ENCODE data around the gene BRIX1. TPM values are rescaled to one million over a fixed set of nuclear protein-coding genes. Genes with fewer than 3 reads are reported as not detected.
A peak's percentile ranks its signal among the peaks of the same experiment; 100 is the strongest.

Gene BRIX1
- total and polyA plus RNA-seq, 2 donors from 2014 or later: 22.9 to 23.1 TPM

- no peak overlapping the region for H3K9ac ChIP-seq (ENCODE audit: low read length in 3 of 3)
- TF ChIP-seq CTCF (IDR thresholded peaks at IDR 0.05; ENCODE audit: borderline replicate concordance, extremely low read depth, insufficient read depth): no peak
- no peaks in the 10 kb centered on the region for H3K27me3 ChIP-seq (ENCODE audit: control insufficient read depth, insufficient read depth, low read length)
- no peaks in the 10 kb centered on the region for H3K9me3 ChIP-seq (ENCODE audit: control insufficient read depth in 2 of 3, insufficient read depth in 1 of 3, low read length in 3 of 3)
- intact Hi-C loops (cut with DNase I): loop anchor here (5.0 kb wide), 1 partner anchor 375 kb away; no protein-coding TSS in a partner anchor
- no peak for FAIRE-seq
- H3K36me3 ChIP-seq (ENCODE audit: control insufficient read depth in 2 of 3, insufficient read depth in 3 of 3, low read length in 3 of 3): no peaks in the 10 kb centered on the region
- H3K27ac ChIP-seq (ENCODE audit: low read depth in 2 of 2, low read length in 2 of 2): no peak overlapping the region
- H3K4me3 ChIP-seq (ENCODE audit: low read length in 3 of 3): no peak overlapping the region
- H3K4me1 ChIP-seq (ENCODE audit: control insufficient read depth in 2 of 3, insufficient read depth in 2 of 3, low read depth in 1 of 3, low read length in 3 of 3): no peaks in the 10 kb centered on the region
- DNase-seq: no peak
Measured at GRCh38 chr5:34897646-34898045, 17.9 kb upstream of the BRIX1 start.

- Histone ChIP-seq H3K27ac (ENCODE audit: low read depth in 2 of 2, low read length in 2 of 2) (no peak overlapping the region), H3K4me3 (ENCODE audit: low read length in 3 of 3) (peak overlapping the region in 1 of 3 donors; percentile 3), H3K36me3 (ENCODE audit: control insufficient read depth in 2 of 3, insufficient read depth in 3 of 3, low read length in 3 of 3) (no peaks in the 10 kb centered on the region), H3K4me1 (ENCODE audit: control insufficient read depth in 2 of 3, insufficient read depth in 2 of 3, low read depth in 1 of 3, low read length in 3 of 3) (no peaks in the 10 kb centered on the region), H3K9ac (ENCODE audit: low read length in 3 of 3) (no peak overlapping the region), H3K27me3 (ENCODE audit: control insufficient read depth, insufficient read depth, low read length) (no peaks in the 10 kb centered on the region), H3K9me3 (ENCODE audit: control insufficient read depth in 2 of 3, insufficient read depth in 1 of 3, low read length in 3 of 3) (no peaks in the 10 kb centered on the region)
- TF ChIP-seq CTCF (IDR thresholded peaks at IDR 0.05; ENCODE audit: borderline replicate concordance, extremely low read depth, insufficient read depth): peak; percentile 83
- intact Hi-C loops (cut with DNase I): loop anchor here (5.0 kb wide), 1 partner anchor 376 kb away; no protein-coding TSS in a partner anchor
- FAIRE-seq: no peak
- DNase-seq: peak in 4 of 5 donors; percentile 75 to 90 (median 82)
Measured at GRCh38 chr5:34898258-34898895, 17.1 kb upstream of the BRIX1 start.

- intact Hi-C loops (cut with DNase I): loop anchor here (5.0 kb wide), 1 partner anchor 377 kb away; no protein-coding TSS in a partner anchor
- no peak overlapping the region for H3K4me3 ChIP-seq (ENCODE audit: low read length in 3 of 3)
- no peak for DNase-seq
- H3K36me3 ChIP-seq (ENCODE audit: control insufficient read depth in 2 of 3, insufficient read depth in 3 of 3, low read length in 3 of 3): no peaks in the 10 kb centered on the region
- no peak for FAIRE-seq
- H3K4me1 ChIP-seq (ENCODE audit: control insufficient read depth in 2 of 3, insufficient read depth in 2 of 3, low read depth in 1 of 3, low read length in 3 of 3): no peaks in the 10 kb centered on the region
- H3K9ac ChIP-seq (ENCODE audit: low read length in 3 of 3): no peak overlapping the region
- no peak overlapping the region for H3K27ac ChIP-seq (ENCODE audit: low read depth in 2 of 2, low read length in 2 of 2)
- H3K27me3 ChIP-seq (ENCODE audit: control insufficient read depth, insufficient read depth, low read length): no peaks in the 10 kb centered on the region
- H3K9me3 ChIP-seq (ENCODE audit: control insufficient read depth in 2 of 3, insufficient read depth in 1 of 3, low read length in 3 of 3): no peaks in the 10 kb centered on the region
- TF ChIP-seq CTCF (IDR thresholded peaks at IDR 0.05; ENCODE audit: borderline replicate concordance, extremely low read depth, insufficient read depth): no peak
Measured at GRCh38 chr5:34899066-34899465, 16.4 kb upstream of the BRIX1 start.
